HG03521 (cell line): Measurements from ENCODE around the gene PCDHA6.
"Not testable (repeated sequence)": the region's sequence is repeated elsewhere in the genome, so short reads cannot be mapped to it uniquely, and the experiment has no call there.

Experiments used
- ATAC-seq: cut with Tn5 transposase; IDR thresholded peaks from one replicate; pipeline ENCODE4 v1.9.1; 2021; ENCODE audit warnings: mild to moderate bottlenecking, moderate library complexity; ENCODE audit not compliant: unreplicated experiment

PCDHA6 gene

DNA sequence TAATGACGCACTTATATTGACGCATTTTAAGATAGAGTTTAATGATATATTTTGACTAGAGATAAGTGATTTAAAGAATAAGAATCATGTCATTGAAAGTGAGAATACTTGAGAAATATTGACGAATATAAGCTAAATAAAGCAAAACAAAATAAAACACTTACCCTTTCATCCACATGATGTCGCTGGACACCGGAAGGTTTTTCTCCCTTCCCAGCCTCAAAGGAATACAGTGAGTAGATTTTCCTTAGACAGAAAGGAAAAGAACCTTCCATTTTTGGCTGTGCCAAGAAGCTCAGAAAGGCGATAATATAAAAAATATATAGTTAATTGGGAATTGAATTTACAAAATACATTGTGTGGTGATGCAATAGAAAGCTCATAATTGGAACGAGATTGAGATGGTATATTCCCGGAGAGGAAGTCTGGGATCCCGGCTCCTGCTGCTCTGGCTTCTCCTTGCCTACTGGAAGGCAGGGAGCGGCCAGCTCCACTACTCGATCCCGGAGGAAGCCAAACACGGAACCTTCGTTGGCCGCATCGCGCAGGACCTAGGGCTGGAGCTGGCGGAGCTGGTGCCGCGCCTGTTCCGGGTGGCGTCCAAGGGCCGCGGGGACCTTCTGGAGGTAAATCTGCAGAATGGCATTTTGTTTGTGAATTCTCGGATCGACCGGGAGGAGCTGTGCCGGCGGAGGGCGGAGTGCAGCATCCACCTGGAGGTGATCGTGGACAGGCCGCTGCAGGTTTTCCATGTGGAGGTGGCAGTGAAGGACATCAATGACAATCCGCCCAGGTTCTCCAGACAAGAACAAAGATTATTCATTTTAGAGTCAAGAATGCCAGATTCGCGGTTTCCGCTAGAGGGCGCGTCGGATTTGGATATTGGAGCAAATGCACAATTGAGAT lies 6.1 kb upstream of the PCDHA6 start, which contains the start of gene PCDHA5:
PCDHA5 (plus strand) TSS at position 239 of the 906 bp plus-strand sequence.
- no peak for ATAC-seq

GRCh38 chr5:140822281-140822629 lies 5.5 kb upstream of the PCDHA6 start:
- ATAC-seq = no peak

DNA sequence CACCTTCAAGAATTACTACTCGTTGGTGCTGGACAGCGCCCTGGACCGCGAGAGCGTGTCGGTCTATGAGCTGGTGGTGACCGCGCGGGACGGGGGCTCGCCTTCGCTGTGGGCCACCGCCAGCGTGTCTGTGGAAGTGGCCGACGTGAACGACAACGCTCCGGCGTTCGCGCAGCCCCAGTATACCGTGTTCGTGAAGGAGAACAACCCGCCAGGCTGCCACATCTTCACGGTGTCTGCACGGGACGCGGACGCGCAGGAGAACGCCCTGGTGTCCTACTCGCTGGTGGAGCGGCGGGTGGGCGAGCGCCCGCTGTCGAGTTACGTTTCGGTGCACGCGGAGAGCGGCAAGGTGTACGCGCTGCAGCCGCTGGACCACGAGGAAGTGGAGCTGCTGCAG lies 4.8 kb upstream of the PCDHA6 start:
- not testable (repeated sequence) for ATAC-seq

DNA sequence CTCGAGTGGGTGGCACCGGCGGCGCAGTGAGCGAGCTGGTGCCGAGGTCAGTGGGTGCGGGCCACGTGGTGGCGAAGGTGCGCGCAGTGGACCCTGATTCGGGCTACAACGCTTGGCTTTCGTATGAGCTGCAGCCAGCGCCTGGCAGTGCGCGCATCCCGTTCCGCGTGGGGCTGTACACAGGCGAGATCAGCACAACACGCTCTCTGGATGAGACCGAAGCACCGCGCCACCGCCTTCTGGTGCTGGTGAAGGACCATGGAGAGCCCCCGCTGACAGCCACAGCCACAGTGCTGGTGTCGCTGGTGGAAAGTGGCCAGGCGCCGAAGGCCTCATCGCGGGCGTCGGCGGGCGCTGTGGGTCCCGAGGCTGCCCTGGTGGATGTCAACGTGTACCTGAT lies 4.3 kb upstream of the PCDHA6 start:
- ATAC-seq = no peak

- no peak for ATAC-seq
These were observed 590 bp downstream of the PCDHA6 start for GRCh38 chr5:140828362-140828737.

DNA sequence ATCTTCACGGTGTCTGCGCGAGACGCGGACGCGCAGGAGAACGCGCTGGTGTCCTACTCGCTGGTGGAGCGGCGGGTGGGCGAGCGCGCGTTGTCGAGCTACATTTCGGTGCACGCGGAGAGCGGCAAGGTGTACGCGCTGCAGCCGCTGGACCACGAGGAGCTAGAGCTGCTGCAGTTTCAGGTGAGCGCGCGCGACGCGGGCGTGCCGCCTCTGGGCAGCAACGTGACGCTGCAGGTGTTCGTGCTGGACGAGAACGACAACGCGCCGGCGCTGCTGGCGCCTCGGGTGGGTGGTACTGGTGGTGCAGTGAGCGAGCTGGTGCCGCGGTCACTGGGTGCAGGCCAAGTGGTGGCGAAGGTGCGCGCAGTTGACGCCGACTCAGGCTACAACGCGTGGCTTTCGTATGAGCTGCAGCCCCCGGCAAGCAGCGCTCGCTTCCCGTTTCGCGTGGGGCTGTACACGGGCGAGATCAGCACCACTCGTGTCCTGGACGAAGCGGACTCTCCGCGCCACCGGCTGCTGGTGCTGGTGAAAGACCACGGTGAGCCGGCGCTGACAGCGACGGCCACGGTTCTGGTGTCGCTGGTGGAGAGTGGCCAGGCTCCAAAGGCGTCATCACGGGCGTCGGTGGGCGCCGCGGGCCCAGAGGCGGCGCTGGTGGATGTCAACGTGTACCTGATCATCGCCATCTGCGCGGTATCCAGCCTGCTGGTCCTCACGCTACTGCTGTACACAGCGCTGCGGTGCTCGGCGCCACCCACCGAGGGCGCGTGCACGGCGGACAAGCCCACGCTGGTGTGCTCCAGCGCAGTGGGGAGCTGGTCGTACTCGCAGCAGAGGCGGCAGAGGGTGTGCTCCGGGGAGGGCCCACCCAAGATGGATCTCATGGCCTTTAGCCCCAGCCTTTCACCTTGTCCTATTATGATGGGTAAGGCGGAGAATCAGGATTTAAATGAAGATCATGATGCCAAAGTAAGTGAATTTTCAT lies 2.0 kb downstream of the PCDHA6 start:
- ATAC-seq = not testable (repeated sequence)

DNA sequence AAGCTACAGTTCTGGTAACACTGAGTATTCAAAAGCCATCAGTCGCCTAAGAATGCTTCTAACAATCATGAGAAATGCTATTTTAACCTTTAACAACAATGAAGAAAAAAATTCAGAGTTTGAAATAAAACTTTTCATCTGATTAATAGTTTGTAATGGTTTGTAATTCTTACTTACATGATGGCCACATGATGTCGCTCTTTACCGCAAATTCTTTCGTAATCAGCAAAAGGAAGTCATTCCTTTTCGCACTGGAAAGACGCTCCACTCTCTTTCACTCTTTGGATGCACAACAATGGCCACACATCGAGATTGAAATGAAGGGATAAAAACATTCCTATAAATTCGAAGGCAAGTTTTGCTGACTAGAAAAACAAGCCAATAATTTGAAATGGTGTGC lies 6.2 kb downstream of the PCDHA6 start, which contains the start of gene PCDHA7:
PCDHA7 (plus strand) TSS at position 277 of the 400 bp plus-strand sequence; CDS start at position 392, 115 bp downstream.
- ATAC-seq = no peak

DNA sequence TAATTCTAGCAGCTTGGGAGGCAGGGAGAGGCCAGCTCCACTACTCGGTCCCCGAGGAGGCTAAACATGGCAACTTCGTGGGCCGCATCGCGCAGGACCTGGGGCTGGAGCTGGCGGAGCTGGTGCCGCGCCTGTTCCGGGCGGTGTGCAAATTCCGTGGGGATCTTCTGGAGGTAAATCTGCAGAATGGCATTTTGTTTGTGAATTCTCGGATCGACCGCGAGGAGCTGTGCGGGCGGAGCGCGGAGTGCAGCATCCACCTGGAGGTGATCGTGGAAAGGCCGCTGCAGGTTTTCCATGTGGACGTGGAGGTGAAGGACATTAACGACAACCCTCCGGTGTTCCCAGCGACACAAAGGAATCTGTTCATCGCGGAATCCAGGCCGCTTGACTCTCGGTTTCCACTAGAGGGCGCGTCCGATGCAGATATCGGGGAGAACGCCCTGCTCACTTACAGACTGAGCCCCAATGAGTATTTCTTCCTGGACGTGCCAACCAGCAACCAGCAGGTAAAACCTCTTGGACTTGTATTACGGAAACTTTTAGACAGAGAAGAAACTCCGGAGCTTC lies 6.8 kb downstream of the PCDHA6 start:
- ATAC-seq = not testable (repeated sequence)

DNA sequence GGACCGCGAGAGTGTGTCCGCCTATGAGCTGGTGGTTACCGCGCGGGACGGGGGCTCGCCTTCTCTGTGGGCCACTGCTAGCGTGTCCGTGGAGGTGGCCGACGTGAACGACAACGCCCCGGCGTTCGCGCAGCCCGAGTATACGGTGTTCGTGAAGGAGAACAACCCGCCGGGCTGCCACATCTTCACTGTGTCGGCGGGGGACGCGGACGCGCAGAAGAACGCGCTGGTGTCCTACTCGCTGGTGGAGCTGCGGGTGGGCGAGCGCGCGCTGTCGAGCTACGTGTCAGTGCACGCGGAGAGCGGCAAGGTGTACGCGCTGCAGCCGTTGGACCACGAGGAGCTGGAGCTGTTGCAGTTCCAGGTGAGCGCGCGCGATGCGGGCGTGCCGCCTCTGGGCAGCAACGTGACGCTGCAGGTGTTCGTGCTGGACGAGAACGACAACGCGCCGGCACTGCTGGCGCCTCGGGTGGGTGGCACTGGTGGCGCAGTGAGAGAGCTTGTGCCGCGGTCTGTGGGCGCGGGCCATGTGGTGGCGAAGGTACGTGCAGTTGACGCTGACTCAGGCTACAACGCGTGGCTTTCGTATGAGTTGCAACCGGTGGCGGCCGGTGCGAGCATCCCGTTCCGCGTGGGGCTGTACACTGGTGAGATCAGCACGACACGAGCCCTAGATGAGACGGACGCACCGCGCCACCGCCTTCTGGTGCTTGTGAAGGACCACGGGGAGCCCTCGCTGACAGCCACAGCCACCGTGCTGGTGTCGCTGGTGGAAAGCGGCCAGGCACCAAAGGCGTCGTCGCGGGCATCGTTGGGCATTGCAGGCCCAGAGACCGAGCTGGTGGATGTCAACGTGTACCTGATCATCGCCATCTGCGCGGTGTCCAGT lies 8.1 kb downstream of the PCDHA6 start:
- no peak for ATAC-seq

DNA sequence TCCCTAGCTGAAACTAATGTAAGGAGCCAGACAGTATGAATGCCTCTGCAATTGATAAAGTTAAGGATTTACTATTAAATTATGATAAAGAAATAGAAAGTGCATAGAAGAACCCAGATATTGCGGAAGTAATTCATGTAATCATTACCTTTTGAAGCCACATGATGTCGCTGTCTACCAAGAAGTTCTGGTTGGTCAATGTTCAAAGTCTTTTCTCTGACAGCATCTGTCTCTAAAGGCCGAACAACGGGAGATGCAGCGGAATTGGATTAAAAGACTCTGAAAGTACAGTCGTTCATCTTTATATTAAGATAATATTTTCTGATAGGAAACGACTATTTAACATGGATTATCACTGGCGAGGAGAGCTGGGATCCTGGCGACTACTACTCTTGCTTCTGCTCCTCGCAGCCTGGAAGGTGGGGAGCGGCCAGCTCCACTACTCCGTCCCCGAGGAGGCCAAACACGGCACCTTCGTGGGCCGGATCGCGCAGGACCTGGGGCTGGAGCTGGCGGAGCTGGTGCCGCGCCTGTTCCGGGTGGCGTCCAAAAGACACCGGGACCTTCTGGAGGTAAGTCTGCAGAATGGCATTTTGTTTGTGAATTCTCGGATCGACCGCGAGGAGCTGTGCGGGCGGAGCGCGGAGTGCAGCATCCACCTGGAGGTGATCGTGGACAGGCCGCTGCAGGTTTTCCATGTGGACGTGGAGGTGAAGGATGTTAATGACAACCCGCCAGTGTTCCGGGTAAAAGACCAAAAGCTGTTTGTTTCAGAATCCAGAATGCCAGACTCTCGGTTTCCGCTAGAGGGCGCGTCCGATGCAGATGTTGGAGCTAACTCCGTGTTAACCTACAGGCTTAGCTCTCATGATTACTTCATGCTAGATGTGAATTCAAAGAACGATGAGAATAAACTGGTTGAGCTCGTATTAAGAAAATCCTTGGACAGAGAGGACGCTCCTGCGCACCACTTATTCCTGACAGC lies 13.5 kb downstream of the PCDHA6 start, which contains the start of gene PCDHA8:
PCDHA8 (plus strand) TSS at position 210 of the 985 bp plus-strand sequence; CDS start at position 345, 135 bp downstream.
- no peak for ATAC-seq

DNA sequence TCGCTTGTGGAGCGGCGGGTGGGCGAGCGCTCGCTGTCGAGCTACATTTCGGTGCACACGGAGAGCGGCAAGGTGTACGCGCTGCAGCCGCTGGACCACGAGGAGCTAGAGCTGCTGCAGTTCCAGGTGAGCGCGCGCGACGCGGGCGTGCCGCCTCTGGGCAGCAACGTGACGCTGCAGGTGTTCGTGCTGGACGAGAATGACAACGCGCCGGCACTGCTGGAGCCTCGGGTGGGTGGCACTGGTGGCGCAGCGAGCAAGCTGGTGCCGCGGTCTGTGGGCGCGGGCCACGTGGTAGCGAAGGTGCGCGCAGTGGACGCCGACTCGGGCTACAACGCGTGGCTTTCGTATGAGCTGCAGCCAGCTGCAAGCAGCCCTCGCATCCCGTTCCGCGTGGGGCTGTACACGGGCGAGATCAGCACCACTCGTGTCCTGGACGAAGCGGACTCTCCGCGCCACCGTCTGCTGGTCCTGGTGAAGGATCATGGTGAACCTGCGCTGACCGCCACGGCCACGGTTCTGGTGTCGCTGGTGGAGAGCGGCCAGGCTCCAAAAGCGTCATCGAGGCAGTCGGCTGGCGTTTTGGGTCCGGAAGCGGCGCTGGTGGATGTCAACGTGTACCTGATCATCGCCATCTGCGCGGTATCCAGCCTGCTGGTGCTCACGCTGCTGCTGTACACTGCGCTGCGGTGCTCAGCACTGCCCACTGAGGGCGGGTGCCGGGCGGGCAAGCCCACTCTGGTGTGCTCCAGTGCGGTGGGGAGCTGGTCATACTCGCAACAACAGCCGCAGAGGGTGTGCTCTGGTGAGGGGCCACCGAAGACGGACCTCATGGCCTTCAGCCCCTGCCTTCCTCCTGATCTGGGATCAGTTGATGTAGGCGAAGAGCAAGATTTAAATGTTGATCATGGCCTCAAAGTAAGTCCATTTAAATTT lies 15.3 kb downstream of the PCDHA6 start:
- ATAC-seq = no peak

DNA sequence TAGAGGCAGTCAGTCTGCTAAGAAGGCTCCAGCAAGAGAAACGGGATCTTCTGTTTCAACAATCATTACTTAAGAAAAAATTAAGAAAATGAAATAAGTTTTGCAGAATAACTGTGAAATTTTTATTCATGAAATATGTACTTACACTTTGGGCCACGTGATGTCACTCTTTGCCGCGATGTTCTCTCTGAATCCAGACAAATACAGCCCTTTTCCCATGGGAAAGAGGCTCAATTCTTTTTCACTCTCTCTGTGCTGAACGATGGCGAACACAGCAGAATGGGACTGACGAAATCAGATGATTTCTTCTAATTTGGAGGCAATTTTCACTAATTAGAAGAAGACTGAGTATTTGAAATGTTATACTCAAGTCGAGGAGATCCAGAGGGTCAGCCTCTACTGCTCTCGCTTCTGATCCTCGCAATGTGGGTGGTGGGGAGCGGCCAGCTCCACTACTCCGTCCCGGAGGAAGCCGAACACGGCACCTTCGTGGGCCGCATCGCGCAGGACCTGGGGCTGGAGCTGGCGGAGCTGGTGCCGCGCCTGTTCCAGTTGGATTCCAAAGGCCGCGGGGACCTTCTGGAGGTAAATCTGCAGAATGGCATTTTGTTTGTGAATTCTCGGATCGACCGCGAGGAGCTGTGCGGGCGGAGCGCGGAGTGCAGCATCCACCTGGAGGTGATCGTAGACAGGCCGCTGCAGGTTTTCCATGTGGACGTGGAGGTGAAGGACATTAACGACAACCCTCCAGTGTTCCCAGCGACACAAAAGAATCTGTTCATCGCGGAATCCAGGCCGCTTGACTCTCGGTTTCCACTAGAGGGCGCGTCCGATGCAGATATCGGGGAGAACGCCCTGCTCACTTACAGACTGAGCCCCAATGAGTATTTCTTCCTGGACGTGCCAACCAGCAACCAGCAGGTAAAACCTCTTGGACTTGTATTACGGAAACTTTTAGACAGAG lies 20.7 kb downstream of the PCDHA6 start, which contains the start of gene PCDHA9:
PCDHA9 (plus strand) TSS at position 244 of the 964 bp plus-strand sequence; CDS start at position 358, 114 bp downstream.
- ATAC-seq = not testable (repeated sequence)

- not testable (repeated sequence) for ATAC-seq
These were observed 22.3 kb downstream of the PCDHA6 start for GRCh38 chr5:140849831-140850634.

DNA sequence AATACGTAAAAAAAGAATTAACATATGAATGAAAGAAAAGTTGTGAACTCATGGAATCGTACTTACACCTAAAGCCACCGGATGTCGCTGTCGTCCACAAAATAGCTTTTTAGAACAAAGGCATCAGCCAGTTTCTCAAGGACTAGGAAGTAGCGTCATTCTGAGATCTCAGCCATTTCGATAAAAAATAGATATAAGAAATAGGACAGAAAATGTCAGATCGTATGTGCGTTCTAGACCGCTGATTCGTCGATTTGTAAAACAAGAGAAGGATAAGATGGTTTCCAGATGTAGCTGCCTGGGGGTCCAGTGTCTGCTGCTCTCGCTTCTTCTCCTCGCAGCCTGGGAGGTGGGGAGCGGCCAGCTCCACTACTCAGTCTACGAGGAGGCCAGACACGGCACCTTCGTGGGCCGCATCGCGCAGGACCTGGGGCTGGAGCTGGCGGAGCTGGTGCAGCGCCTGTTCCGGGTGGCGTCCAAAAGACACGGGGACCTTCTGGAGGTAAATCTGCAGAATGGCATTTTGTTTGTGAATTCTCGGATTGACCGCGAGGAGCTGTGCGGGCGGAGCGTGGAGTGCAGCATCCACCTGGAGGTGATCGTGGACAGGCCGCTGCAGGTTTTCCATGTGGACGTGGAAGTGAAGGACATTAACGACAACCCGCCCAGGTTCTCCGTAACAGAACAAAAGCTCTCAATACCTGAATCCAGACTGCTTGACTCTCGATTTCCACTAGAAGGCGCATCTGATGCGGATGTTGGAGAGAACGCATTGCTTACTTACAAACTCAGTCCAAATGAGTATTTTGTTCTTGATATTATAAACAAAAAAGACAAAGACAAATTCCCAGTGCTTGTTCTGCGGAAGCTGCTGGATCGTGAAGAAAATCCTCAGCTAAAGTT lies 28.3 kb downstream of the PCDHA6 start, which contains the start of gene PCDHA10:
PCDHA10 (plus strand) TSS at position 126 of the 903 bp plus-strand sequence; CDS start at position 278, 152 bp downstream.
- no peak for ATAC-seq
